HepG2 (cell line): ENCODE results near the gene DLX4. TPM values are rescaled to one million over a fixed set of nuclear protein-coding genes. Genes with fewer than 3 reads are reported as not detected.

Experiments used
- AGO1 ChIP-seq: fragments of 200-400 bp; formaldehyde crosslinking; IDR thresholded peaks from 2 replicates; pipeline ENCODE4 v1.6.1; 2017; ENCODE audit warnings: mild to moderate bottlenecking, low read depth, low read length, moderate library complexity; ENCODE audit not compliant: poor library complexity, severe bottlenecking
- ATF7 ChIP-seq, 2 experiments: fragments of 450-650 bp in 1 of 2; sonication (generic) in 1 of 2; formaldehyde crosslinking in 1 of 2; IDR thresholded peaks; 2 replicates each; pipeline versions ENCODE4 v1.4.0 to v1.6.1; 2016 to 2020; ENCODE audit warnings: antibody characterized with exemption in 1 of 2, mild to moderate bottlenecking in 1 of 2, missing genetic modification reagents in 1 of 2
- ELF1 ChIP-seq: sonication (generic); formaldehyde crosslinking; IDR thresholded peaks from 2 replicates; pipeline ENCODE4 v1.4.0; 2020; ENCODE audit warnings: missing genetic modification reagents
- HHEX ChIP-seq: IDR thresholded peaks from 2 replicates; pipeline ENCODE4 v1.6.1; 2016; ENCODE audit warnings: control low read depth
- KAT8 ChIP-seq: IDR thresholded peaks from 2 replicates; pipeline ENCODE4 v1.6.1; 2016; ENCODE audit warnings: missing genetic modification reagents, missing compliant biosample characterization
- KLF6 ChIP-seq: IDR thresholded peaks from 2 replicates; pipeline ENCODE4 v1.8.0; 2016; ENCODE audit warnings: missing biosample characterization, missing genetic modification reagents
- MIXL1 ChIP-seq: IDR thresholded peaks from 2 replicates; pipeline ENCODE4 v1.6.1; 2016
- NR2F6 ChIP-seq, 2 experiments: IDR thresholded peaks; 2 replicates each; pipeline ENCODE4 v1.6.1; 2016; ENCODE audit warnings: antibody characterized with exemption in 1 of 2, mild to moderate bottlenecking in 1 of 2
- RAD21 ChIP-seq: fragments of 450-650 bp; formaldehyde crosslinking; IDR thresholded peaks from 2 replicates; pipeline ENCODE4 v1.5.0; 2020; ENCODE audit warnings: mild to moderate bottlenecking
- SMC3 ChIP-seq: IDR thresholded peaks from 2 replicates; pipeline ENCODE4 v1.6.1; 2011; ENCODE audit warnings: low read length, improper control_type of control experiment
- TBL1XR1 ChIP-seq: fragments of 150-350 bp; IDR thresholded peaks from 2 replicates; pipeline ENCODE4 v1.6.1; 2014; ENCODE audit warnings: borderline replicate concordance, low read length; ENCODE audit not compliant: partially characterized antibody
- ZC3H13 ChIP-seq: sonication (generic); formaldehyde crosslinking; IDR thresholded peaks from 2 replicates; pipeline ENCODE4 v1.8.1; 2023; ENCODE audit warnings: mild to moderate bottlenecking, missing genetic modification reagents, moderate library complexity
- ZFP90 ChIP-seq: sonication (generic); formaldehyde crosslinking; IDR thresholded peaks from 2 replicates; pipeline ENCODE4 v1.8.0; 2022; ENCODE audit warnings: missing genetic modification reagents, mild to moderate bottlenecking, inconsistent platforms, borderline replicate concordance
- ZNF331 ChIP-seq: sonication (generic); formaldehyde crosslinking; IDR thresholded peaks from 2 replicates; pipeline ENCODE4 v1.4.0; 2020; ENCODE audit warnings: missing genetic modification reagents
- ZNF484 ChIP-seq: sonication (generic); formaldehyde crosslinking; IDR thresholded peaks from 2 replicates; pipeline ENCODE4 v1.5.1; 2020; ENCODE audit warnings: mild to moderate bottlenecking, low read depth, missing genetic modification reagents, borderline replicate concordance
- ZNF547 ChIP-seq: sonication (generic); formaldehyde crosslinking; IDR thresholded peaks from 2 replicates; pipeline ENCODE4 v1.5.1; 2020; ENCODE audit warnings: mild to moderate bottlenecking, missing genetic modification reagents
- ZNF878 ChIP-seq: sonication (generic); formaldehyde crosslinking; IDR thresholded peaks from 2 replicates; pipeline ENCODE4 v1.8.1; 2023; ENCODE audit warnings: mild to moderate bottlenecking, missing genetic modification reagents, moderate library complexity
- polyA plus RNA-seq, 8 experiments: library from polyadenylated mRNA; depleted of rRNA in 3 of 8; stranded (reverse) in 7 of 8; unstranded in 1 of 8; fragments of >200 nt; fragmentation: Illumina TruSeq in 4 of 8; extraction: Trizol in 4 of 8; gene quantifications; 2 replicates each; pipeline versions ENCODE4 v1.2.1 to v1.2.3, GENCODE V29; 2011 to 2016; ENCODE audit warnings: low read depth in 4 of 8, missing spikeins in 1 of 8, mixed read lengths in 1 of 8; ENCODE audit not compliant: insufficient read depth in 1 of 8
- total RNA-seq, 5 experiments: library from RNA; depleted of rRNA; stranded (reverse); fragments of >200 nt; fragmentation: Illumina TruSeq; extraction: Trizol; gene quantifications; 2 replicates each; pipeline ENCODE4 v1.2.3, GENCODE V29; 2016; ENCODE audit warnings: low read depth in 1 of 5
- TF ChIP-seq, protein P1 (sequence below): IDR thresholded peaks from 2 replicates; pipeline ENCODE4 v1.6.1; 2016
- TF ChIP-seq, protein P2 (sequence below): sonication (generic); formaldehyde crosslinking; IDR thresholded peaks from 2 replicates; pipeline ENCODE4 v1.9.0; 2022; ENCODE audit warnings: missing genetic modification reagents, mild to moderate bottlenecking, borderline replicate concordance
- TF ChIP-seq, protein P3 (sequence below): IDR thresholded peaks from 2 replicates; pipeline ENCODE4 v1.6.1; 2016; ENCODE audit warnings: missing biosample characterization, missing genetic modification reagents, low read depth
- TF ChIP-seq, protein P4 (sequence below), 2 experiments: sonication (generic) in 1 of 2; formaldehyde crosslinking in 1 of 2; IDR thresholded peaks; 2 replicates each; pipeline versions ENCODE4 v1.4.0 to v1.6.1; 2016 to 2020; ENCODE audit warnings: borderline replicate concordance in 1 of 2, low read depth in 1 of 2, mild to moderate bottlenecking in 1 of 2, missing genetic modification reagents in 1 of 2

The DLX4 gene
- total and polyA plus RNA-seq, 2 of the 13 experiments (the other 11 are each of a cell fraction or from before 2014, with no cell fraction given), result 0.55 to 2.3 TPM

DNA sequence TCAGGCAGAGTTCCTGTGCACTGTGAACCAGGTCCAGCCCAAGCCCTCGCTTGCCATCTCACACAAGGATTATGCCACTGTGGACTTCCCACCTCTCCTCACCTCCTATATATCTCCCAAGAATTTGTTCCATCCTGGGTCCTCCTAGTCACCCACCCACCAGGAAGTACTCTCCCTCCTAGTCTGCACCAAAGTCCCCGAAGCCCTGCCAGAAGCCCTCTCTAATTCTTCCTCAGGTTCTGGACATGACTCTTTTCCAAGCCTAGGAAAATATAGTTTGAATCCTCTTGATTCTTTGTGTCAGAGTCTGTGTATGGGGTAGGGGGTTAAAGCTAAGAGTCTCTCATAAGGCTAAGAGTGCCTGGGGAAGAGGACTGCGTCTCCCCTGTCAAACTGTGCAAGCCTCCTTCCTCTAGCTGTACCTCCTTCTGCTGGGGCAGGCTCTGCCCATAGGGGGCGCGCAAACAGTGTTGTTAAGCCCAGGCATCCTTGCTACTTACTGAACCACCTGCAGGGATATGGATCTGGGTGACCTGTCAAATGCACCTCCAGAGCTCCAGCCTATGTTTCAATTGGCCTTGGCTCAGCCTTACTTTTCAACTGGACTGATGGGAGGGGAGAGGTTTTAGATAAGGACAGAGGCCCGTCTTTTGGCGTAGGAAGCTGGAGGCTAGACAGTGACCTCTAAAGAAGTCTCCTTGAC lies 16.6 kb upstream of the DLX4 start (continued):
- no peak for TF ChIP-seq ZFP90 (CRISPR knock-in tag)
- TF ChIP-seq MIXL1, result no peak
- TF ChIP-seq HHEX (CRISPR knock-in tag), result no peak
- no peak for TF ChIP-seq KAT8
- no peak for TF ChIP-seq NR2F6 (IDR thresholded peaks at IDR 0.05)
- TF ChIP-seq NR2F6 (CRISPR knock-in tag; IDR thresholded peaks at IDR 0.05), result peak; percentile 40; the same call in 1 of the 2 replicates
- TF ChIP-seq ELF1 (CRISPR knock-in tag), result no peak
- TF ChIP-seq, protein P1, sequence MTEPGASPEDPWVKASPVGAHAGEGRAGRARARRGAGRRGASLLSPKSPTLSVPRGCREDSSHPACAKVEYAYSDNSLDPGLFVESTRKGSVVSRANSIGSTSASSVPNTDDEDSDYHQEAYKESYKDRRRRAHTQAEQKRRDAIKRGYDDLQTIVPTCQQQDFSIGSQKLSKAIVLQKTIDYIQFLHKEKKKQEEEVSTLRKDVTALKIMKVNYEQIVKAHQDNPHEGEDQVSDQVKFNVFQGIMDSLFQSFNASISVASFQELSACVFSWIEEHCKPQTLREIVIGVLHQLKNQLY, result no peak
- TF ChIP-seq ATF7 (IDR thresholded peaks at IDR 0.05), result no peak
- no peak for TF ChIP-seq ATF7 (CRISPR knock-in tag; IDR thresholded peaks at IDR 0.05)
- TF ChIP-seq ZC3H13, result no peak
- TF ChIP-seq ZNF878 (CRISPR knock-in tag), result no peak
- TF ChIP-seq AGO1, result no peak
- peak; percentile 74 for TF ChIP-seq RAD21 (CRISPR knock-in tag)
- TF ChIP-seq, protein P2, sequence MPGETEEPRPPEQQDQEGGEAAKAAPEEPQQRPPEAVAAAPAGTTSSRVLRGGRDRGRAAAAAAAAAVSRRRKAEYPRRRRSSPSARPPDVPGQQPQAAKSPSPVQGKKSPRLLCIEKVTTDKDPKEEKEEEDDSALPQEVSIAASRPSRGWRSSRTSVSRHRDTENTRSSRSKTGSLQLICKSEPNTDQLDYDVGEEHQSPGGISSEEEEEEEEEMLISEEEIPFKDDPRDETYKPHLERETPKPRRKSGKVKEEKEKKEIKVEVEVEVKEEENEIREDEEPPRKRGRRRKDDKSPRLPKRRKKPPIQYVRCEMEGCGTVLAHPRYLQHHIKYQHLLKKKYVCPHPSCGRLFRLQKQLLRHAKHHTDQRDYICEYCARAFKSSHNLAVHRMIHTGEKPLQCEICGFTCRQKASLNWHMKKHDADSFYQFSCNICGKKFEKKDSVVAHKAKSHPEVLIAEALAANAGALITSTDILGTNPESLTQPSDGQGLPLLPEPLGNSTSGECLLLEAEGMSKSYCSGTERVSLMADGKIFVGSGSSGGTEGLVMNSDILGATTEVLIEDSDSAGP (CRISPR knock-in tag), result peak; percentile 43; the same call in 1 of the 2 replicates
- no peak for TF ChIP-seq ZNF547 (CRISPR knock-in tag)
- TF ChIP-seq, protein P3, sequence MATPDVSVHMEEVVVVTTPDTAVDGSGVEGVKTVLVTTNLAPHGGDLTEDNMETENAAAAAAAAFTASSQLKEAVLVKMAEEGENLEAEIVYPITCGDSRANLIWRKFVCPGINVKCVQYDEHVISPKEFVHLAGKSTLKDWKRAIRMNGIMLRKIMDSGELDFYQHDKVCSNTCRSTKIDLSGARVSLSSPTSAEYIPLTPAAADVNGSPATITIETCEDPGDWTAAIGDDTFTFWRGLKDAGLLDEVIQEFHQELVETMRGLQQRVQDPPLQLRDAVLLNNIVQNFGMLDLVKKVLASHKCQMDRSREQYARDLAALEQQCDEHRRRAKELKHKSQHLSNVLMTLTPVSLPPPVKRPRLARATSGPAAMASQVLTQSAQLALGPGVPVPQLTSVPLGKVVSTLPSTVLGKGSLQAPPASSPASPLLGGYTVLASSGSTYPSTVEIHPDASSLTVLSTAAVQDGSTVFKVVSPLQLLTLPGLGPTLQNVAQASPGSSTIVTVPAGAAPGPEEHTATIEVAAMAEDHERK (CRISPR knock-in tag), result no peak
- TF ChIP-seq TBL1XR1, result no peak
- no peak for TF ChIP-seq ZNF484 (CRISPR knock-in tag)
- peak; percentile 81 for TF ChIP-seq SMC3
- TF ChIP-seq, protein P4, sequence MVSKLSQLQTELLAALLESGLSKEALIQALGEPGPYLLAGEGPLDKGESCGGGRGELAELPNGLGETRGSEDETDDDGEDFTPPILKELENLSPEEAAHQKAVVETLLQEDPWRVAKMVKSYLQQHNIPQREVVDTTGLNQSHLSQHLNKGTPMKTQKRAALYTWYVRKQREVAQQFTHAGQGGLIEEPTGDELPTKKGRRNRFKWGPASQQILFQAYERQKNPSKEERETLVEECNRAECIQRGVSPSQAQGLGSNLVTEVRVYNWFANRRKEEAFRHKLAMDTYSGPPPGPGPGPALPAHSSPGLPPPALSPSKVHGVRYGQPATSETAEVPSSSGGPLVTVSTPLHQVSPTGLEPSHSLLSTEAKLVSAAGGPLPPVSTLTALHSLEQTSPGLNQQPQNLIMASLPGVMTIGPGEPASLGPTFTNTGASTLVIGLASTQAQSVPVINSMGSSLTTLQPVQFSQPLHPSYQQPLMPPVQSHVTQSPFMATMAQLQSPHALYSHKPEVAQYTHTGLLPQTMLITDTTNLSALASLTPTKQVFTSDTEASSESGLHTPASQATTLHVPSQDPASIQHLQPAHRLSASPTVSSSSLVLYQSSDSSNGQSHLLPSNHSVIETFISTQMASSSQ (IDR thresholded peaks at IDR 0.05; ENCODE audit: low read depth), result no peak
- TF ChIP-seq, protein P4 (CRISPR knock-in tag; IDR thresholded peaks at IDR 0.05; ENCODE audit: borderline replicate concordance), result no peak
- no peak for TF ChIP-seq KLF6 (CRISPR knock-in tag)
- TF ChIP-seq ZNF331, result 0 out of 2 replicates have a peak, but pooled peaks have one; percentile 32
